ENCODE data around the gene ADORA3. TPM values are rescaled to one million over a fixed set of nuclear protein-coding genes. Genes with fewer than 3 reads are reported as not detected.

Gene ADORA3
- total RNA-seq, 1 donor from 2014 or later = not detected

- no peak for DNase-seq (ENCODE audit: low spot score in 2 of 2, unreplicated experiment in 2 of 2)
- no peaks in the 10 kb centered on the region for H3K27me3 Mint-ChIP-seq (ENCODE audit: low read depth)
- H3K27ac Mint-ChIP-seq = no peak overlapping the region
- H3K9me3 Mint-ChIP-seq = no peaks in the 10 kb centered on the region
- TF ChIP-seq, protein P1, sequence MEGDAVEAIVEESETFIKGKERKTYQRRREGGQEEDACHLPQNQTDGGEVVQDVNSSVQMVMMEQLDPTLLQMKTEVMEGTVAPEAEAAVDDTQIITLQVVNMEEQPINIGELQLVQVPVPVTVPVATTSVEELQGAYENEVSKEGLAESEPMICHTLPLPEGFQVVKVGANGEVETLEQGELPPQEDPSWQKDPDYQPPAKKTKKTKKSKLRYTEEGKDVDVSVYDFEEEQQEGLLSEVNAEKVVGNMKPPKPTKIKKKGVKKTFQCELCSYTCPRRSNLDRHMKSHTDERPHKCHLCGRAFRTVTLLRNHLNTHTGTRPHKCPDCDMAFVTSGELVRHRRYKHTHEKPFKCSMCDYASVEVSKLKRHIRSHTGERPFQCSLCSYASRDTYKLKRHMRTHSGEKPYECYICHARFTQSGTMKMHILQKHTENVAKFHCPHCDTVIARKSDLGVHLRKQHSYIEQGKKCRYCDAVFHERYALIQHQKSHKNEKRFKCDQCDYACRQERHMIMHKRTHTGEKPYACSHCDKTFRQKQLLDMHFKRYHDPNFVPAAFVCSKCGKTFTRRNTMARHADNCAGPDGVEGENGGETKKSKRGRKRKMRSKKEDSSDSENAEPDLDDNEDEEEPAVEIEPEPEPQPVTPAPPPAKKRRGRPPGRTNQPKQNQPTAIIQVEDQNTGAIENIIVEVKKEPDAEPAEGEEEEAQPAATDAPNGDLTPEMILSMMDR (IDR thresholded peaks at IDR 0.05; ENCODE audit: unreplicated experiment) = no peak
- H3K4me3 Mint-ChIP-seq = no peak overlapping the region
- H3K4me1 Mint-ChIP-seq = peaks cover 8% of the 10 kb centered on the region
- peaks cover 33% of the 10 kb centered on the region for H3K36me3 Mint-ChIP-seq
Observed at GRCh38 chr1:111461765-111462164, 41.7 kb downstream of the ADORA3 start.

GRCh38 chr1:111455642-111456031 lies 47.8 kb downstream of the ADORA3 start:
- Mint-ChIP-seq H3K4me1 (peaks cover 11% of the 10 kb centered on the region), H3K27ac (no peak overlapping the region), H3K4me3 (no peak overlapping the region), H3K36me3 (peaks cover 31% of the 10 kb centered on the region), H3K9me3 (no peaks in the 10 kb centered on the region), H3K27me3 (ENCODE audit: low read depth) (no peaks in the 10 kb centered on the region)
- TF ChIP-seq, protein P1 (IDR thresholded peaks at IDR 0.05; ENCODE audit: unreplicated experiment) = no peak
- DNase-seq (ENCODE audit: low spot score in 2 of 2, unreplicated experiment in 2 of 2) = no peak

DNA sequence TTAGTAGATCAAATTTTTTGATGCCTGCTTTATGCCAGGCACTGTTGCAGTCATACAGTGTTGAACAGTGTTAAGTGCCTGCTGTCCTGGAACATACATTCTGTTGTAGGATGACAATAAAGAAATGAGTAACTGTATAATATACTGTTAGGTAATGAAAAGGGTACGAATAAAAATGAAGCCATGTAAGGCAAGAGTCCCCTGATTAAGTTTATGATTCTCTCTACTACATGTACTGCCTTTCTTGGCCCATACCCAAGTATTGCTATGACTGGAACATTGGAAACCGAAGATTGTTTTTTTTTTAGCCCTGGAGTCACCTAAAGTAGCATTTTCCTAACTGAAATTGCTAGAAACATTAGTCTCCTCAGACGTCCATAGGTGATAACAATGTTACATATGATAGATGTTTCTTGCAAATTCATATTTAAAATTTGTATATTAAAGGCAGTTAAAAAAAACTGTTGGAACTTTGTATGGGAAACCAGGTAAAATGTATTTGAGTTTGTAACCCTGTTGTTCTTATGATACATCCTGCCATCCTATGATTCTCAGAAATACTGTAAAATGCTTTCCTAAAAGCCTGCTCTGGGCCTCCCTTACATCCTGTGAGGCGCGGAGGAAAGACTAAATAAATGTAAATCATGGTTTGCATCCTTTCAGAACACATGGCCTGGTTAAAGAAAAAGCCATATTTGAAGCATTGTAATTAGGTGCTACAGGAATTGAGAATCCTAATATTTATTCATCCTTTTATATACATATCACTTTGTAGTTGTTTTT lies 48.4 kb downstream of the ADORA3 start:
- H3K27ac Mint-ChIP-seq = no peak overlapping the region
- H3K4me1 Mint-ChIP-seq = peaks cover 15% of the 10 kb centered on the region
- TF ChIP-seq, protein P1 (IDR thresholded peaks at IDR 0.05; ENCODE audit: unreplicated experiment) = no peak
- H3K9me3 Mint-ChIP-seq = no peaks in the 10 kb centered on the region
- DNase-seq (ENCODE audit: low spot score in 2 of 2, unreplicated experiment in 2 of 2) = no peak
- no peaks in the 10 kb centered on the region for H3K27me3 Mint-ChIP-seq (ENCODE audit: low read depth)
- peaks cover 30% of the 10 kb centered on the region for H3K36me3 Mint-ChIP-seq
- no peak overlapping the region for H3K4me3 Mint-ChIP-seq

GRCh38 chr1:111453706-111454105 lies 49.7 kb downstream of the ADORA3 start:
- H3K27me3 Mint-ChIP-seq (ENCODE audit: low read depth) = no peaks in the 10 kb centered on the region
- peaks cover 20% of the 10 kb centered on the region for H3K4me1 Mint-ChIP-seq
- DNase-seq (ENCODE audit: low spot score in 2 of 2, unreplicated experiment in 2 of 2) = no peak
- no peak overlapping the region for H3K27ac Mint-ChIP-seq
- H3K4me3 Mint-ChIP-seq = no peak overlapping the region
- H3K9me3 Mint-ChIP-seq = no peaks in the 10 kb centered on the region
- peaks cover 23% of the 10 kb centered on the region for H3K36me3 Mint-ChIP-seq
- TF ChIP-seq, protein P1 (IDR thresholded peaks at IDR 0.05; ENCODE audit: unreplicated experiment) = no peak

DNA sequence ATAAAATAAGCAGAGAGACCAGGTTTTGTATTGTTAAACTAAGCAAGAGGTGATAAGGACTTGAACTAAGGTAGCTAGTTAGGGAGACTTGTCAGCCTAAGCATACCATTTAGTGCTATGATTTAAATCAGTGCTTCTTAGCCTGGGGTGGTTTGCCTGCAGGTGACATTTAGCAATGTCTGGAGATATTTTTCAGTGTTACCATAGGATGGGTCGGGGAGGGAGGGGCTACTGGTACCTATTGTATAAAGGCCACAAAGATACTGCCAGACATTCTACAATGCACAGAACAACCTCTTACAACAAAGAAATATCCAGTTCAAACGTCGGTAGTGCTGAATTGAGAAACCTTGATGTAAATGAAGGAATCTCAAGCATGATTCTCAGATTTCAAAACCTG lies 50.9 kb downstream of the ADORA3 start:
- TF ChIP-seq, protein P1 (IDR thresholded peaks at IDR 0.05; ENCODE audit: unreplicated experiment) = no peak
- H3K27me3 Mint-ChIP-seq (ENCODE audit: low read depth) = no peaks in the 10 kb centered on the region
- H3K9me3 Mint-ChIP-seq = no peaks in the 10 kb centered on the region
- no peak for DNase-seq (ENCODE audit: low spot score in 2 of 2, unreplicated experiment in 2 of 2)
- H3K4me3 Mint-ChIP-seq = no peak overlapping the region
- H3K27ac Mint-ChIP-seq = no peak overlapping the region
- H3K4me1 Mint-ChIP-seq = peaks cover 28% of the 10 kb centered on the region
- H3K36me3 Mint-ChIP-seq = peaks cover 19% of the 10 kb centered on the region

Data from mesothelial cell of epicardium (in vitro differentiated cells).